SKM-1 (cell line): ENCODE data around the gene ASB1.
"Not testable (repeated sequence)": the region's sequence is repeated elsewhere in the genome, so short reads cannot be mapped to it uniquely, and the experiment has no call there.

ENCODE experiments used
- DNase-seq: peaks from one replicate; lab custom pipeline; 2025; ENCODE audit not compliant: unreplicated experiment; lab: John Stamatoyannopoulos, UW

ASB1 gene

GRCh38 chr2:238403632-238404405, 22.9 kb upstream of the ASB1 start:
- DNase-seq, result no peak

- DNase-seq, result no peak
Observed at GRCh38 chr2:238404406-238405216, 22.1 kb upstream of the ASB1 start.

GRCh38 chr2:238405217-238405555, 21.5 kb upstream of the ASB1 start:
- not testable (repeated sequence) for DNase-seq

- DNase-seq, result no peak
Observed at GRCh38 chr2:238406221-238406997, 20.3 kb upstream of the ASB1 start.

- DNase-seq, result no peak
Observed at GRCh38 chr2:238406998-238407285, 19.8 kb upstream of the ASB1 start.

GRCh38 chr2:238407566-238407965, 19.2 kb upstream of the ASB1 start:
- no peak for DNase-seq

GRCh38 chr2:238408615-238409340, 17.9 kb upstream of the ASB1 start:
- no peak for DNase-seq

GRCh38 chr2:238409341-238410199, 17.2 kb upstream of the ASB1 start:
- DNase-seq, result no peak

- no peak for DNase-seq
Observed at GRCh38 chr2:238412067-238412767, 14.5 kb upstream of the ASB1 start.

- DNase-seq, result no peak
Observed at GRCh38 chr2:238413368-238413767, 13.4 kb upstream of the ASB1 start.

GRCh38 chr2:238415036-238415764, 11.5 kb upstream of the ASB1 start:
- DNase-seq, result no peak

GRCh38 chr2:238415893-238416292, 10.8 kb upstream of the ASB1 start:
- DNase-seq, result no peak

GRCh38 chr2:238418196-238418998, 8.3 kb upstream of the ASB1 start:
- DNase-seq, result no peak

- DNase-seq, result no peak
Observed at GRCh38 chr2:238418999-238419546, 7.7 kb upstream of the ASB1 start.

- DNase-seq, result no peak
Observed at GRCh38 chr2:238420442-238420841, 6.3 kb upstream of the ASB1 start.

- DNase-seq, result no peak
Observed at GRCh38 chr2:238420878-238421694, 5.6 kb upstream of the ASB1 start.

GRCh38 chr2:238421695-238422035, 5.1 kb upstream of the ASB1 start:
- no peak for DNase-seq
